Non-pigmented ciliary epithelial cell (primary cell): ENCODE measurements around the gene HCK.
"Not testable (repeated sequence)": the region's sequence is repeated elsewhere in the genome, so short reads cannot be mapped to it uniquely, and the experiment has no call there.

Source experiments
- DNase-seq: peaks from one replicate; pipeline ENCODE4 v3.0.0-alpha.2; 2010; ENCODE audit warnings: low read depth

HCK gene

GRCh38 chr20:32108814-32109391, 56.9 kb downstream of the HCK start:
- no peak for DNase-seq

- peak; percentile 70 for DNase-seq
Observed at GRCh38 chr20:32109392-32110172, 57.5 kb downstream of the HCK start, which contains the start of gene TM9SF4. TSS of gene TM9SF4 (plus strand) at chr20:32109714. CDS start at chr20:32109741, 27 bp downstream.

GRCh38 chr20:32110173-32110704, 58.2 kb downstream of the HCK start:
- DNase-seq = no peak

DNA sequence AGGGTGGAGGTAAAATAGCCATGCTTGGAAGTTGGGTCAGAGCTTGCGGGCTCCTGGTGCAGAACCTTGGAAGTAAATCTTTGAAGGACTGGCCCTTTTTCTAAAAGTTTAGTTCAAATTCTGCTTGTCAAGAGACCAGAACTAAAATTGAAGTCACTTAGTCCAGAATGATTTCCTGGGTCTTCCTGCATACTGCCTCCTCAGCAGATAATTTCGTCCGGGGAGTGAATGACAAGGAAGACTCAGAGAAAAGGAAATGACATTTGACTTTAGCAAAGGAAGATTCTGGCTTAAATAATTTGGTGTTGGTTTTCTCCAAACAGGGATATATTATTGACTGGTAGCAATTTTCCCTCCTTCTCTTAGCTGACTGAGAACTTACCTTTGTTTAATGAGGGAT, 58.7 kb downstream of the HCK start:
- no peak for DNase-seq

GRCh38 chr20:32111156-32111686, 59.2 kb downstream of the HCK start:
- DNase-seq = no peak

GRCh38 chr20:32111753-32112152, 59.7 kb downstream of the HCK start:
- DNase-seq = no peak

- DNase-seq = no peak
Observed at GRCh38 chr20:32112841-32113240, 60.8 kb downstream of the HCK start.

DNA sequence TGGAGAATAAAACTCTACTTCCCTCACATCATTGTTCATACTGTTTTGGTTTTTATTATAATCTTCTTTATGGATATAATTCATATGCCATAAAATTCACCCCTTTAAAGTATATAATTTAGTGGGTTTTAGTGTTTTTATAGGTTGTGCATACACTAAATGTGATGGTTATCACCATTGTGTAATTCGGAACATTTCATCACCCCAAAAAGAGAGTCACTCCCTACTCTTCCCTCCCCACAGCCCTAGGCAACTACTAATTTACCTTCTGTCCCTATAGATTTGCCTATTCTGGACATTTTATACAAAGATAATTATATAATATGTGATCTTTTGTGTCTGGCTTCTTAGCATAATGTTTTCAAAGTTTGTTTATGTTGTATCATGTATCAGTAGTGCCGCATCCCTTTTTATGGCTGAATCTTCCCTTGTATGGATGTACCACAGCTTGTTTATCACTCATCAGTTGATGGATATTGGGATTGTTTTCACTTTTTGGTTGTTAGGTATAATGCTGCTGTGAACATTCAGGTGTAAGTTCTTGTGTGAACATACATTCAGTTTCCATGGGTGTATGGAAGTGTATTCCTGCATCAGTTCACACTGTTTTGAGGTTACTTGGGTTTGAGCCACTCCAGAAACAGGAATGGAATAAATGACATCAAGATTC, 61.7 kb downstream of the HCK start:
- no peak for DNase-seq

DNA sequence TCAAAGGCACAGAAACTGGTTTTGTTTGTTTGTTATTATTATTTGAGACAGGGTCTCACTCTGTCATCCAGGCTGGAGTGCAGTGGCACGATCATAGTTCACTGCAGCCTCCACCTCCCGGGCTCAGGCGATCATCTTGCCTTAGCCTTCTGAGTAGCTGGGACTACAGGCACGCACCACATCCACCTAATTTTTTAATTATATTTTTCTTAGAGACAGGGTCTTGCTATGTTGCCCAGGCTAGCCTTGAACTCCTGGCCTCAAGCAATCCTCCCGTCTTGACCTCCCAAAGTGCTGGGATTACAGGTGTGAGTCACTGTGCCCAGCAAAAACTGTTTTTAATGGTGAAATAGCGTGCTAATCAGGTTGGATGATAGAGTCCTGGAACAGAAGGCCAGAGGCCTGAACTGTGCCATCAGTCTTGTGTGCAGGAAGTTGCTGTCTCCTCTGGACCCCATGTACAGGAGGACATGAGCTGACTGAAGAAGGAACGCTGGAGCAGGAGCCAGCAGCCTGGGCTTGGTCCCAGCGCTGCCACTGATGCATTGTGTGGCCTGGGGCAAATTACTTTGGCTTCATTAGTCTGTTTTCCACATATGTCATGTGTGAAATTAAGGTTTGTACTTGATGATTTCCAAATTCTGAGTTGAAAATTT, 62.4 kb downstream of the HCK start:
- DNase-seq = no peak

- DNase-seq = no peak
Observed at GRCh38 chr20:32115211-32115767, 63.2 kb downstream of the HCK start.

GRCh38 chr20:32116079-32116521, 64.1 kb downstream of the HCK start:
- DNase-seq = no peak

DNA sequence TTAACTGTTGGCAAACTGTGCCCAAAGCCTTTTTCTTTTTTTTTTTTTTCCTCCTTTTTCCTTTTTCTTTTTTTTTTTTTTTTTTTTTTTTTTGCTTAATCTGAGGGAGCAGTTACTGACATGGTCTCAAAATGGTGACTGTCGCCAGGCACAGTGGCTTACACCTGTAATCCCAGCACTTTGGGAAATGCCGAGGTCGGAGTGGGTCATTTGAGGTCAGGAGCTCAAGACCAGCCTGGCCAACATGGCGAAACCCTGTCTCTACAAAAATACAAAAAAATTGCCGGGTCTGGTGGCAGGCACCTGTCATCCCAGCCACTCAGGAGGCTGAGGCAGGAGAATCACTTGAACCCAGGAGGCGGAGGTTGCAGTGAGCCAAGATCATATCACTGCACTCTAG, 64.8 kb downstream of the HCK start:
- DNase-seq = not testable (repeated sequence)

DNA sequence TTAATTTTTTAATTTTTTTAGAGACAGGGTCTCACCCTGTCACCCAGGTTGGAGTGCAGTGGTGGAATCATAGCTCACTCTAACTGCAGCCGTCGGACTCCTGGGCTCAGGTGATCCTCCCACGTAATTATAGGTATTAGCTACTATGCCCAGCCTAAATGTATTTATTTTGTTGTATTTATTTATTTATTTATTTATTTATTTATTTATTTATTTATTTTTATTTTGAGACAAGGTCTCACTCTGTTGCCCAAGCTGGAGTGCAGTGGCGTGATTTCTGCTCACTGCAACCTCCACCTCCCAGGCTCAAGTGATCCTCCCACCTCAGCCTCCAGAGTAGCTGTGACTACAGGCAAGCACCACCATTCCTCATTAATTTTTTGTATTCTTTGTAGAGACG, 66.4 kb downstream of the HCK start:
- not testable (repeated sequence) for DNase-seq

DNA sequence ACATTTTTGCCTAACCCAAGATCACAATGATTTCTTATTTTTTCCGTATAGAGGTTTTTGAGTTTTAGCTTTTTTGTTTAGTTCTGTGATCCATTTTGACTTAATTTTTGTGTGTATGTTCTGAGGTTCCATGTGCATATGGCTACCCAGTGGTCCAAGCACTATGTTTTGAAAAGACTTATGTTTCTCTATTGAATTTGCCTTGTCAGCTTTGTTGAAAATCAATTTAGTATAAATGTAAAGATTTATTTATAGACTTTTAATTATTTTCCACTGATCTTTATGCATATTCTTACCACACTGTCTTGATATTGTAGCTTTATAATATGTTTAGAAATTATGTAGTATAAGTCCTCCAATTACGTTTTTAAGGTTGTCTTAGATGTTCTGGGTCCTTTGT, 67.7 kb downstream of the HCK start:
- no peak for DNase-seq

DNA sequence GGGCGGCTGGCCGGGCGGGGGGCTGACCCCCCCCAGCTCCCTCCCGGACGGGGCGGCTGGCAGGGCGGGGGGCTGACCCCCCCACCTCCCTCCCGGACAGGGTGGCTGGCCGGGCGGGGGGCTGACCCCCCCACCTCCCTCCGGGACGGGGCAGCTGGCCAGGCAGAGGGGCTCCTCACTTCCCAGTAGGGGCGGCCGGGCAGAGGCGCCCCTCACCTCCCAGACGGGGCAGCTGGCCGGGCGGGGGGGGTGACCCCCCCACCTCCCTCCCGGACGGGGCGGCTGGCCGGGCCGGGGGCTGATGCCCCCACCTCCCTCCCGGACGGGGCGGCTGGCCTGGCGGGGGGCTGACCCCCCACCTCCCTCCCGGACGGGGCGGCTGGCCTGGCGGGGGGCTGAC, 69.9 kb downstream of the HCK start:
- DNase-seq = not testable (repeated sequence)

DNA sequence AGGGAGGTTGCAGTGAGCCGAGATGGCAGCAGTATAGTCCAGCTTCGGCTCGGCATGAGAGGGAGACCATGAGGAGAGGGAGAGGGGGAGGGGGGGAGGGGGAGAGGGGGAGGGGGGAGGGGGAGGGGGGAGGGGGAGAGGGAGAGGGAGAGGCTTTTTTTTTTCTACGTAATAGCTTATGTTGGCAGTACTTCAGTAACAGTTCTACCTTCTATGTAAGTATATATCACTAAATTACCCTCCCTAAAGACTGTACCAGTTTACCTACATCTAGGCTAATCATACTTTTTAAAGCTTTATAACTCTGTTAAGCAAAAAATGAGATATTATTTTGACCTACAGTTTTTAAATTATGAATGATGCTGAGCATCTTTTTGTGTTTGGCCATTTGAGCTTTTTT, 71.0 kb downstream of the HCK start:
- DNase-seq = no peak

DNA sequence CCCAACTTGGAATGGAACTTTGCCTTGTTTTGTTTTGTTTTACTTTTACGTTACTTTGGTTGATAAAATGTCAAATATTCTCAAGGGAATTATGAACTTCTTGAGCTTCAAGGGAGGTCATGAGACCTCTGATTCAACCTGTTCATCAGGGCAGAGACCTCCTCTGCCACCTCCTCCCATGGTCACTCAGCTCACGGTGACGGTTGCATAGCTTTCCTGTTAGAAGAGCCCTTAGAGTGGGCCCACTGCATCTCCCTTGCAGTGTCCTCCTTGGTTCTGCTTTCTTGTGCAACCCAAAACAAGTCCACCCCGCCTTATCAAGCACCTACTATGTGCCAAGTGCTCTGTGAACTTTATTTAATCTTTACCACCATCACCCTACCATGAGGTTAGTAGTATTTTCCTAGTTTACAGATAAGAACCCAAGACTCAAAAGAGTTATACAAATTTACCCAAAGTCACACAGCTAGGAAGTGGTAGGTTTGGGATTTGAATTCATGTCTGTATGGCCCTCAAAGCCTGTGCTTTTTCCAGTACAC, 72.9 kb downstream of the HCK start:
- no peak for DNase-seq

- no peak for DNase-seq
Observed at GRCh38 chr20:32125506-32125905, 73.5 kb downstream of the HCK start.

GRCh38 chr20:32126919-32127318, 74.9 kb downstream of the HCK start:
- DNase-seq = no peak

GRCh38 chr20:32127347-32127746, 75.3 kb downstream of the HCK start:
- DNase-seq = no peak

GRCh38 chr20:32128167-32128566, 76.1 kb downstream of the HCK start:
- no peak for DNase-seq
